GM21423 (cell line): ENCODE data around the gene LRRD1.
"Not testable (repeated sequence)": the region's sequence is repeated elsewhere in the genome, so short reads cannot be mapped to it uniquely, and the experiment has no call there.

Source experiments
- ATAC-seq: cut with Tn5 transposase; IDR thresholded peaks from one replicate; pipeline ENCODE4 v1.9.1; 2021; ENCODE audit warnings: mild to moderate bottlenecking, moderate library complexity; ENCODE audit not compliant: unreplicated experiment

Gene LRRD1

DNA sequence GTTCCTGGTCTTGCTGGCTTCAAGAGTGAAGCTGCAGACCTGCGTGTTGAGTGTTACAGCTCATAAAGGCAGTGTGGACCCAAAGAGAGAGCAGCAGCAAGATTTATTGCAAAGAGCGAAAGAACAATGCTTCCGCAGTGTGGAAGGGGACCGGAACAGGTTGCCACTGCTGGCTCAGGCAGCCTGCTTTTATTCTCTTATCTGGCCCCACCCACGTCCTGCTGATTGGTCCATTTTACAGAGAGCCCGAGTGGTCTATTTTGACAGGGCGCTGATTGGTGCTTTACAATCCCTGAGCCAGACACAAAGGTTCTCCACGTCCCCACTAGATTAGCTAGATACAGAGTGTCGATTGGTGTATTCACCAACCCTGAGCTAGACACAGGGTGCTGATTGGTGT is 36.2 kb downstream of the LRRD1 start:
- ATAC-seq, result not testable (repeated sequence)

DNA sequence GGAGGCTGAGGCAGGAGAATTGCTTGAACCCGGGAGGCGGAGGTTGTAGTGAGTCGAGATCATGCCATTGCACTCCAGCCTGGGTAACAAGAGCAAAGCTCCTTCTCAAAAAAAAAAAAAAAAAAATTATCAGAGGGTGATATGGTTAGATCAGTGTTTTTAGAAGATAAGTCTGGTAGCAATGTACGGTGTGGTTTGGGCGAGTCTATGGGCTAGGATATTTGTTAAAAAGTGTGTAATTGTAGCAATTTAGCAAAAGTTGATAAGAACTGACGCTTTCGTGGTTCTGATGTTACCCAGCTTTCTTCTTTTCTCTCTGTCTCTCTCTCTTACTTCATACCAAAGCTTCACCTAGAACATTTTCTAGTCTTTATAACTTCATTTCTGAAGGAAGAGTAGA is 37.8 kb downstream of the LRRD1 start:
- ATAC-seq, result no peak

DNA sequence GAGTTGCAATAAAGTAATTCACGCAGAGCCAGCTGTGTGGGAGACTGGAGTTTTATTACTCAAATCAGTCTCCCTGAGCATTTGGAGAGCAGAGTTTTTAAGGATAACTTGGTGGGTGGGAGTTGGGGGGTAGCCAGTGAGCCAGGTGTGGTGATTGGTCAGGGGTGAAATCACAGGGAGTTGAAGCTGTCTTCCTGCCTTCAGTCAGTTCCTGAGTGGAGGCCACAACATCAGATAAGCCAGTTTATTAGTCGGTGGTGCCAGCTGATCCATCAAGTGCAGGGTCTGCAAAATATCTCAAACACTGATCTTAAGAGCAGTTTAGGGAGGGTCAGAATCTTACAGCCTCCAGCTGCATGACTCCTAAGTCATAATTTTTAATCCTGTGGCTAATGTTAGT is 41.4 kb downstream of the LRRD1 start:
- ATAC-seq, result no peak

DNA sequence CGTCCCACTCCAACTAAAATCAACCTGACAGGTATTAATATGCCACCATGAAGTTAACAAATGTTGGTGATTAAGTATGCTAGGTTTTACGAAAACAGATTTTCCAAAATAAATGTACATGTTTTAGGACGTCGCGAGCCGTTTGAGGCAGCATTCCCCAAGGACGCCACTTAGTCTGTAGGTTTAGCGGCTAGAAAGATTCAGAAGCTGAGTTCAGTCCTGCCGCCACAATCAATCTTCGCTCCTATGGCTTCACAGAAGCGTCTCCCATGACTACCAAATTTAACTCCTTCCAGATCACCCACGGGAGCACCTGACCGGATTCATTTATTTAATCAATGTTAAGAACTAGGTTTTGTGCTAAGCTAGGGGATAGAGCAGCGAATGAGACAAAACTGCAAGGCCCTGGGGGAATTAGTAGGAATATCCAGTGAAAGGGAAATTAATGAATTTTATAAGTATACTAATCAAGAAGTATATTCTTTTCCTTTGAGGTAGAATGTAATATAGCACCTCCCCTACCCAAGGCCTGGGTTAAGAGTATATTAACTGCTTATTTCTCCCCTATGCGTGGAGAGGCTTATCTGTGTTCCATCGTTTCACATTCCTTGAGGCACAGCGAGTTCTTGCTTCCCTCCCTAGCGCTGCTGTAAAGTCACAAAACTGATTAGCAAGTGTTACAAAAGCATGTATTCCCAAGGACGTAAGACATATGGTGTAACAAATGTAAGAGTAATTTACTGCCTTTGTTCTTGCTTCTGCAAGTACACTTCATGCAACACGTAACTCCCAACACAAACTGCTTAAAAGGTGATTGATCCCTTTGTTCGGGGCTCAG is 43.7 kb downstream of the LRRD1 start:
- no peak for ATAC-seq

DNA sequence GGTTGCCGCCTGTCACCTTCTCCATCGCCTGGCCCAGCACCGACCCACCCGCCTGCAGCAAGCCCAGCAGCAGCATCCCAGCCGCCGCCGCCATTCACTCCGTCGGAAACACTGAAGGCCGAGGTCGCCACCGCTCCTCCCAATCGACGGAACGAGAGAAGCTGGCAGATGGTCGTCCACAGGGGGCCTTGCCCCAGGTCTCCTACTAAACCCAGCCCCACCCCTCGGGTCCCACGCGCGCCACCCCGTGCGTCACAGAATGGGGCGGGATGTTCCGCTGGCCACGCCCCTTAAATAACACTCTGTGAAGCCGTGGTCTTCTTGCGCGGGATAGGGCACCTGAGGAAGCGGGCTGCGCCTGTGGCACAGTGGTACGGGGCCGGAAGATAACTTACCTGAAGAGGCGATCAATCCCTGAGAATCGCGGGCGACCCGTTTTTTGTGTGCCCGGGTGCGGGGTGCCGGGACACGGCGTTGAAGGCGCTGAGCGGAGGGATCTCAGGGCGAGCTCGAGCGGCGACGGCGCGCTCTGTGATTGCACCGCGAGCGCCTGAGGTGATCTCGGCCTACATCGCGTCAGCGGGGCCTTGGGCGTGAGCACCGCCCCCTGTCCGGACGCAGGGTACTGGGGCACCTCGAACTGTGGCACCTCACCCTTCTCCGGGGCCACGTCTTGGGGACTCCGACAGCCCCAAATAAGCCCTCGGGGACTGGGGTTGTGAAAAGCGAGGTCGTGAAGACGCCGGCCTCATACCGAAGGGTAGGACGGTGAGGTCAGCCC is 44.5 kb downstream of the LRRD1 start, which contains the start of gene CYP51A1:
Gene CYP51A1 (minus strand): TSS at position 207 of the 781 bp plus-strand sequence. CDS start 113 bp downstream, at position 94.
- peak; percentile 89 for ATAC-seq

DNA sequence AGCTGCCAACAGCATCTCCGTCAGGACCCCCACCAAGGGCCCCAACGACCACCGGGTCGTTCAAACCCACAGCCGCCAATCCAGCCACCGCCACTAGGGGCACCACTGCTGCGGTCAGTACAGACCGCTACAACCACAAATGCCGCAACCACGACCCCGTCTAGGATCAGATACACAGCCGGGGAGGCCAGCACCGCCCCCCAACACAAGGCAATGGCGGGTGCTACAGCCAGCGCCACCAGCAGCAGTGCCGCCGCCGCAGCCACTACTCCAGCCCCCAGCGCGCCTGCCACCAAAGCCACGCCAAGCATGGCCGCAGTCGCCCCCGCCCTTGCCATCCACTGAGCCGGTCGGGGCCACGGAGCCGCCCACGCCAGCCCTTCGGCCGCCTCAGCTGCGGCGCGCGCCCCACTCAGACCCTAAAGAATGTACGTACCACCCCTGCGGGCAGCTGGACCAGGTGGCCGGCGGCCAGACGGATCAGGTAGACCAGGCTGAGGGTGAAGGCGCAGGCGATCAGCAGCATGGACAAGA is 45.1 kb downstream of the LRRD1 start:
- ATAC-seq, result peak; percentile 30

DNA sequence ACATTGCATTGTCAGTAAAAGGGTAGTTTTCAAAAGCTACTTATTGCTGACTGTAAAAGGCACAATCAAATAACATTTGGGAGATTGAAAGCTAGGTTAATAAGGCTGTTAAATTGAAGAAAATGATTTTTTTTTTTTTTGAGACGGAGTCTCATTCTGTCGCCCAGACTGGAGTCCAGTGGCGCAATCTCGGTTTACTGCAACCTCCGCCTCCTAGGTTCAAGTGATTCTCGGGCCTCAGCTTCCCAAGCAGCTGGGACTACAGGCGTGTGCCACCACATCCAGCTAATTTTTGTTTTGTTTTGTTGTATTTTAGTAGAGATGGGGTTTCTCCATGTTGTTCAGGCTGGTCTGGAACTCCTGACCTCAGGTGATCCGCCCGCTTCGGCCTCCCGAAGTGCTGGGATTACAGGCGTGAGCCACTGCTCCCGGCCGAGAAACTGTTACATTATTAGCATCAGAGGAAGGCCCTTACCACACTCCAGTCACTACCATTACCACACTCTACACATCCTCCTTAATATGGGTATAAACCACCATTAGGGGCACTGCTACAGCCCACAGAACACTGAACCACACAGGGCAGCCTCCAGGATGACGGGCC is 45.7 kb downstream of the LRRD1 start:
- peak; percentile 14 for ATAC-seq

DNA sequence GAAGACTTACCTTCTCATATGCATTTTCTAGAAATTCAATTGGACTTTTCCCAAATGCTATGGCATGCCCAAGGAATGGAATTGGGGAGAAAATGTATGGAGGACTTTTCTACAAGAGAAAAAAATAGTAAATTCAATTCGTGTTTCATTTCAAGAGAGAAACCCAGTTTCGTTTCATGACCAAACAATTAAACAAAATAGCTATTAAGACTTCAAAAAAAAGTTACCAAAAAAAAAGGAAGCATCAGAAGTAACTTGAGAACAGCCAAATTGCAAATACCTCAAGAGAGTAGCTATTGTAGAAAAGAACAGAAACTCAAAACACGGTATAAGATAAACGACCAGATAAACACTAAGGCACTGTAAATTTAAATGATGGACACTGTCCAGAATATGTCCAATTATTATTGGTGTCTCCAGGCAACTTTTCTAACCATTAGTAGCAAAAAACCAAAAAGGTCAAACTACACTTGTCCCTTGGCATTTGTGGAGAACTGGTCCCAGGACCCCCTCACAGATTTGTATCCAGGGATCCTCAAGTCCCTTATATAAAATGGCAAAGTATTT is 47.1 kb downstream of the LRRD1 start:
- no peak for ATAC-seq

DNA sequence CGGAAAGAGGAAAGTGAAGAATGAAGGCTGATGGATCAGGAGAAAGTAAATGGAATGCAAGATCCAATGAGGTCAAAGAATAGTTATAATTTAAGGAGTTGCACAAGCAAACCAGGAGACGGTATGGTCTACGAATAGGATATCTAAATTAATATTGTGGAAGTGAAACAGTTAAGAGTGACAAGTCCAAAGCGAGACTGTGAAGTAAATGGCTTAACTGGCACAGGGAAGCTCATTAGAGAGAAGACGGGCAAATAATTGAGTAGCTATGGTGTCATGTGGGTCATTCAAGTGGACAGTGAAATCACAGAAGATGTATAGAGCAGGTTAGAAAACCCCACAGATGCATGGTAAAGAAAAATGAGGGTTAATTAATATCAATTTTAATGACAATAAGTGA is 47.8 kb downstream of the LRRD1 start:
- ATAC-seq, result no peak

DNA sequence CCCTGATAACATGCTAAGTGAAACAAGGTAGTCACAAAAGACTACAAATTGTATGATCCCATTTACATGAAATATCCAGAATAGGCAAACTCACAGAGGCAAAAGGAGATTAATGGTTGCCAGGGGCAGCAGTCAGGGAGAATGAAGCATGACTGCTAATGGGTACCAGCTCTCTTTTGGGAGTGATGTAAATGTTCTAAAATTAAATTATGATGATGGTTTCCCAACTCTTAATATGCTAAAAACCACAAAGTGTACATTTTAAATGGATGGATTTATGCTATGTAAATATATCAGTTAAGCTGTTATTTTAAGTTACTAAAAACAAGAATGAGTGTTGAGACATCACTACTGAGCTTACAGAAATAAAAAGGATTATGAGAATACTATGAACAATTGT is 57.3 kb downstream of the LRRD1 start:
- no peak for ATAC-seq

DNA sequence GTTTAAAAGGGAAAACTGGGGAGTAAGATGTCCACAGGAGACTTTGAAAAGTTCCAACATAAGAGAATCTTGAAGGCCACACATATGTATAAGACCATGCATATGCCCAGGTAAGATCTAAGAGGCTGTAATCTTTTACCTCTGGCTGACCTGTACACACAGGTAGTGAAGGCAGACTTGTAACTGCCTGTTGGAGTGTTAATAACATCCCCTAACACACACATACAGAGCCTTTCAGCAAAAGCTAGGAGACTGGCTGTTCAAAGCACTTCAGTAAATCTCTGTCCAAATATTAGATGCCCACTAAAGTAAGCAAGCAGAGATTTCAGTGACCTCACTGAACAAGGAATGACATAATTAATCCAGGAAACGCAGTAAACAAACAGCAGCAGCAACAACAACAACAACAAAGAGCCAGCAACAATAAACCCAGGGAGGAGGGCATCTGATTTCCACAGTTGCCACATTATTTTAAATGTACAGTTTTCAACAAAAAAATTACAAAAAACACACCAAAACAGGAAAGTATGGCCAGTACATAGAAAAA is 59.7 kb downstream of the LRRD1 start:
- no peak for ATAC-seq

DNA sequence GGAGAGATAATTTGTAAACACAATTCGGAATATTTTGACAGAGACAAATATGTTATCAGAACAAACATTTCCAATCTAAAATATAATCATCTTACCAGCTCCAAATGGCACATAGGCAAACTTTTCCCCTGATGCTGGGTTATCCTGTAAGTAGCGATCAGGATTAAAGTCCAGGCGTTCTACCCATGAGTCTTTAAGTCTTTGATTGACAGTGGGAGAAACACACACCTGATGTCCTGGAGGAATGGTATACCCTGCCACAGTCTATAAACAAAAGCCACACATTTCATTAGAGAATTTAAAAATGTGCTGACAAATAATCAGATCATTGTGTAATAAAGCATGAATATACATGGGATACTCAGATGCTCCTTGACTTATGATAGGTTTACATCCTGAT is 62.0 kb downstream of the LRRD1 start:
- no peak for ATAC-seq

DNA sequence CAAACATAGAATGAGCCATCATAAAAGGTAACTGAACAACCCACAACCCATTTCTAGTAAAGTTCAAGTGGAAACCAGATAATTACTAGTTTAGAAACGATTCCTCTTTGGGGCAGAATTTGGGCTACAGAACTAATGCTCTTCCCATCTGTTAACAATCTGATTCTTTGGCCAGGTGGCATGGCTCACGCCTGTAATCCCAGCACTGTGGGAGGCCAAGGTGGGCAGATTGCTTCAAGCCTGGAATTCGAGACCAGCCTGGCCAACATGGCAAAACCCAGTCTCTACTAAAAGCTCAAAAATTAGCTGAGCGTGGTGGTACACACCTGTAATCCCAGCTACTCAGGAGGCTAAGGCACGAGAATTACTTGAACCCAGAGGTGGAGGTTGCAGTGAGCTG is 63.1 kb downstream of the LRRD1 start:
- ATAC-seq, result no peak

DNA sequence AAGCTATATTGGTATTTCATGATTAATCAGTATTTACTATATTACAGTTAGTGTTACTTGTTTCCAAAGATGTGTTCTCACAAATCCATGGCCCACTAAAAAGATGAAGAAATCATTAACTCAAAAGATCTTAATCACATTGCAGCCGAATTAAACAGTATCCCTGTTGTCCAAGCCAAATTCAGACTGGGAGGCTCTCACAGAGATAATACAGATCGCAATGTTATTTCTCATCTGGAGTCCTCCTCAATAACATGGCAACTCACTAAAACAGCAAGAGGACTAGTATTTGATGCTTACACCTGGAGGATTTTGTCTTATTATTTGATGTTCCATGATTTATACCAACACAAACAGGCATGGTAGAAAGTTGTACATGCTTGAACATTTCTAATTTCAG is 68.1 kb downstream of the LRRD1 start:
- ATAC-seq, result no peak

DNA sequence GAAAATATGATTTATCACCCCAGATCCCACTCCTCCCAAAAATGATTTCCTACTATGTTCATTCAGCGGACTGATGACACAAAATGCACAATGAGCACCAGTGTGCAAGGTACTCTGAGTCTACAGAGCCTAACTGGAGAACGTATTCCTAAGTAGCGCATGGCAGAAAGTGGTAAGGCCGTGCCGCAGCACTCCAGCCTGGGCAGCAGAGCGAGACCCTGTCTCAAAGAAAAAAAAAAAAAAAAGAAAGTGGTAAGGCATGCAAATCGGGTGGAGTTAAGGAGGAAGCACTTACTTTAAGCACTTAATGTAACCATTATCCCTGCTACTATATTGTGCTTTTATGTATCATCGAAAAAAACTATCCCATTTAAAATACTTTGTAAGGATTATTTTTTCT is 70.1 kb downstream of the LRRD1 start:
- no peak for ATAC-seq

DNA sequence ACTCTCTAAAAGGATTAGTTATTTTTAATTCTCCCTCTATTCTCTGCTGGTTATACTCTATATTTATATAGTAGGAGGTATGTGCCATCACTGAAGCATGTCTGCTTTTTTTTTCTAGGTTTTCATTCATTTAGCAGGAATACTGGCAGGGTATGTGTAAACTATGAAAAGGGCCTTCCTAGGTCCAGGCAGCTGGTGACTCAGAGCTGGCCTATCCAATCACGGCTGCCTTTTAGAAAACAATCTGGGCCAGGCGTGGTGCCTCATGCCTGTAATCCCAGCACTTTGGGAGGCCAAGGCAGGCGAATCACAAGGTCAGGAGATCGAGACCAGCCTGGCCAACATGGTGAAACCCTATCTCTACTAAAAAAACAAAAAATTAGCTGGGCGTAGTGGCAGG is 76.1 kb downstream of the LRRD1 start:
- not testable (repeated sequence) for ATAC-seq

DNA sequence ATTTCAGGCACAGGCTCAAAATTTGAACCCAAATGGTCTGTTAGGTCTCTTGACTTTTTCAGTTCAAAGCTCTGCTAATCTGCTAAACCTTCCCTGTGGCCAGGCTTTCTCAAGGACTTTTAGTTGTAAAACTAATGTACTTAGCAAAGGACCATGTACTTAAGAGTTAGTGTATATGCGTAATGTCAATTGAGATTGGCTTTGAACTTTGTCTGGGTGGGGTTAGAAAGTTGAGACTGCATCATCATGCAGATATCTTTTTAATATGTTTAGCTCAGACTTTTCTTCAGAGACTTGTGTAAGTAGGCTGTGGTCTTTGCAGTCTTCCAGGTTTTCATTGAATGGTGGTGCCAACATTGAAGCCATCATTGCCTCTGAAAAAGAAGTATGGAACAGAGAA is 78.4 kb downstream of the LRRD1 start:
- no peak for ATAC-seq

DNA sequence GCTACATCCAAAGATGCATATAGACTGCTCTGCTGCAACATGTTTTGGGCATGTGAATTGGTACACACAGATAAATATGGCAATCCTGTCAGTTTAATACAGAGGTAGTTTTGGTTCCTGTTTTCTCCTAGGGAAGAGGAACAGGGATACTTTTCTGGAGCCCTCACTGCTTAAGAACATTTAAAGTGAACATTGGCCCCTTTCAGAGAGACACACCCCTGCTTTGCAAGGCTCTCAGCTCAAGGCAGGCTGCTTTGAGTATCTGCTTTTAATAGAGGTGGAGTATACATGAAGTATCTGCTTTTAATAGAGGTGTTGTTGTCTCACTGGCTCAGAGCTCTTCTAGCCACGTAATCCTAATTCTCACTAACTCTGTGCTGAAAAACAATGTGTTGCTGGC is 83.6 kb downstream of the LRRD1 start:
- ATAC-seq, result no peak
